Mesothelial cell of epicardium (in vitro differentiated cells): ENCODE results near the gene ZMAT5. TPM values are rescaled to one million over a fixed set of nuclear protein-coding genes. Genes with fewer than 3 reads are reported as not detected.

ENCODE experiments used
- DNase-seq, 2 experiments: peaks; one replicate each; pipeline ENCODE4 v3.0.0; 2021; ENCODE audit warnings: low spot score in 2 of 2; ENCODE audit not compliant: unreplicated experiment in 2 of 2
- H3K27ac Mint-ChIP-seq: 2 replicates; pipeline ENCODE4 v1.8.0; 2021; ENCODE audit warnings: mixed read lengths
- H3K27me3 Mint-ChIP-seq: 2 replicates; pipeline ENCODE4 v1.8.0; 2021; ENCODE audit warnings: low read depth, mixed read lengths
- H3K36me3 Mint-ChIP-seq: 2 replicates; pipeline ENCODE4 v1.8.0; 2021; ENCODE audit warnings: mixed read lengths
- H3K4me1 Mint-ChIP-seq: 2 replicates; pipeline ENCODE4 v1.8.0; 2021; ENCODE audit warnings: mixed read lengths
- H3K4me3 Mint-ChIP-seq: 2 replicates; pipeline ENCODE4 v1.8.0; 2021; ENCODE audit warnings: mild to moderate bottlenecking, moderate library complexity, mixed read lengths
- H3K9me3 Mint-ChIP-seq: 2 replicates; pipeline ENCODE4 v1.8.0; 2021; ENCODE audit warnings: mixed read lengths
- total RNA-seq: library from RNA; stranded (reverse); gene quantifications from 3 replicates; pipeline ENCODE4 v1.2.1, GENCODE V29; 2021
- TF ChIP-seq, protein P1 (sequence below): fragments of 200-600 bp; sonication (generic); IDR thresholded peaks from one replicate; pipeline ENCODE4 v1.5.0; 2021; ENCODE audit warnings: antibody characterized with exemption; ENCODE audit not compliant: unreplicated experiment

ZMAT5 gene
- total RNA-seq, 1 donor from 2014 or later = 17.1 TPM

DNA sequence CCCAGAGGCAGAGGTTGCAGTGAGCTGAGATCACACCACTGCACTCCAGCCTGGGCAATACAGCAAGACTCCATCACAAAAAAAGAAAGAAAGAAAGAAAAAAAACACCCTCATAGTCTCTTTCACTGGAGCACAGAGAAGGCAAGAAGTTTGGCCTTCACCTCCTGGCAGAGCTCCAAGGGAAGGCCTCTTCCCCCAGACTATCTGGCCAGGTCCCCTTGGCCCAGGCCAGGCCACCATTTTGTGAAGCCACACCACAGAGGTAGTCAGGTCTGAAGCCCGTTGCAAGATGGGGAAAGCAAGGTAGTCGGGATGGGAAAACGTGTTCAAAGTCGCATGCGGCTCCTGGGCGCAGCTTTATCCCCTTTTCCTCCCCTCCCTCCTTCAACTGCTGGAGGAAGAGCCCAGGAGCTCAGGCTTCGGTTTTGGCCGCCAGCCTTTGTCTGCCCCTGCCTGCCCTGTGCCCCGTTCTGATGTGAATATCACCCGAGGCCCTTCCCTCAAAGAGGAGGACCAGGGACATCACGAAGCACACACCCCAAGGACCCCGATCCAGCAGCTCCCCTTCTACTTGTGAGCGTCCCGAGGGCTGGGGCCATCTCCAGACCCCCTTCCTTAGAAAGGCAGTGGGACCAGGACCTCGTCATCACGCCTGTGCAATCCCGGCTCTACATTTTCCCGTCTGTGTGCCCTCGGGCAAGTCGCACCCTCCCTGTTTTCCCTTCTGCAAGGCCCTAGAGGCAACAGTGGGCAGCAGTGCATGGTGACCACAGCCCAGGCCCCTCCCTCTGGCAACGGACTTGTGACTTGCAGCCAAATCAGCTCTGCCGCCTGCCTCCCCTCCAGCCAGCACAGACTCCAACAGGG lies 29.3 kb downstream of the ZMAT5 start:
- no peak for DNase-seq
- Mint-ChIP-seq H3K36me3 (peaks cover 14% of the 10 kb centered on the region), H3K4me3 (no peak overlapping the region), H3K4me1 (peaks cover 5% of the 10 kb centered on the region), H3K27me3 (no peaks in the 10 kb centered on the region), H3K9me3 (no peaks in the 10 kb centered on the region), H3K27ac (no peak overlapping the region)
- TF ChIP-seq, protein P1, sequence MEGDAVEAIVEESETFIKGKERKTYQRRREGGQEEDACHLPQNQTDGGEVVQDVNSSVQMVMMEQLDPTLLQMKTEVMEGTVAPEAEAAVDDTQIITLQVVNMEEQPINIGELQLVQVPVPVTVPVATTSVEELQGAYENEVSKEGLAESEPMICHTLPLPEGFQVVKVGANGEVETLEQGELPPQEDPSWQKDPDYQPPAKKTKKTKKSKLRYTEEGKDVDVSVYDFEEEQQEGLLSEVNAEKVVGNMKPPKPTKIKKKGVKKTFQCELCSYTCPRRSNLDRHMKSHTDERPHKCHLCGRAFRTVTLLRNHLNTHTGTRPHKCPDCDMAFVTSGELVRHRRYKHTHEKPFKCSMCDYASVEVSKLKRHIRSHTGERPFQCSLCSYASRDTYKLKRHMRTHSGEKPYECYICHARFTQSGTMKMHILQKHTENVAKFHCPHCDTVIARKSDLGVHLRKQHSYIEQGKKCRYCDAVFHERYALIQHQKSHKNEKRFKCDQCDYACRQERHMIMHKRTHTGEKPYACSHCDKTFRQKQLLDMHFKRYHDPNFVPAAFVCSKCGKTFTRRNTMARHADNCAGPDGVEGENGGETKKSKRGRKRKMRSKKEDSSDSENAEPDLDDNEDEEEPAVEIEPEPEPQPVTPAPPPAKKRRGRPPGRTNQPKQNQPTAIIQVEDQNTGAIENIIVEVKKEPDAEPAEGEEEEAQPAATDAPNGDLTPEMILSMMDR = no peak

DNA sequence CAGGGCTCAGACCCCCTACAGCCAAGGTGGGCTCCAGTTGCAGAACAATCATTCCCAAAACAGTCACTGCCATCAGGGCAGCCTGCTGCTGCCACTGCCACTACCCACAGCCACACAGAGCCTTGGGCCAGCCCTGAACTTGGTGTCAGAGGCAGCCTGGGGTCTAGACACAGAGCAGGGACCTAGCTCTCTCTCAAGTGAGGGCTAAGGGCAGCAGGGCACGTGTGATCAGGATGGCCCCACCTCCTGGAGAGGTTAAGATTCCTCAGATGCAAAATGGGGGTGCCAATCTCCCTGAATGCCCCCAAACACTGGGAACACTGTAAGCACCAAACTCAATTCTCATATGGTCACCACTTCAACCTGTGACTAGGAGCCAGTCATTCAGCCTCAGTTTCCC lies 31.4 kb downstream of the ZMAT5 start:
- no peaks in the 10 kb centered on the region for H3K27me3 Mint-ChIP-seq
- H3K9me3 Mint-ChIP-seq = no peaks in the 10 kb centered on the region
- no peak overlapping the region for H3K4me3 Mint-ChIP-seq
- DNase-seq = no peak
- TF ChIP-seq, protein P1 = no peak
- H3K4me1 Mint-ChIP-seq = peaks cover 5% of the 10 kb centered on the region
- peaks cover 10% of the 10 kb centered on the region for H3K36me3 Mint-ChIP-seq
- H3K27ac Mint-ChIP-seq = no peak overlapping the region

DNA sequence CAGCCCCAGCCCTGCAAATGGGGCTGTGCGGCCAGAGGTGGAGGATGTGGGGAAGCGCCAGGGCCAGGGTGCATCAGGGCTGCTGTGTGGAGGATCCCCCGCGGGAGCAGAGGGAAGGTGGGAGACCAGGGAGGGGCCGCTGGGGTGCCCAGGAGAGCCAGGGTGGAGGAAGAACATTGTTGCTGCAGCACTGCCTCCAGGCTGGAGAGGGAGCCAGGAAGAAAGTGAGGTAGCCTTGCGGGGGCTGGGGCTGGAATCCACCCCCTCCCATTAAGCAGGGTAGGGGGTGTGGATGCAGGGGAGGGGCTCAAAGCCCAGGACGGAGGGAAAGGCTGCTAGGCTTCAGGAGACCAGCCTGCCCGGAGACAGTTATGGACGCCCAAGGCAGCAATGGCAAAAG lies 32.0 kb downstream of the ZMAT5 start:
- Mint-ChIP-seq H3K4me1 (peaks cover 5% of the 10 kb centered on the region), H3K27ac (no peak overlapping the region), H3K4me3 (no peak overlapping the region), H3K9me3 (no peaks in the 10 kb centered on the region), H3K36me3 (peaks cover 10% of the 10 kb centered on the region), H3K27me3 (no peaks in the 10 kb centered on the region)
- TF ChIP-seq, protein P1 = no peak
- no peak for DNase-seq

DNA sequence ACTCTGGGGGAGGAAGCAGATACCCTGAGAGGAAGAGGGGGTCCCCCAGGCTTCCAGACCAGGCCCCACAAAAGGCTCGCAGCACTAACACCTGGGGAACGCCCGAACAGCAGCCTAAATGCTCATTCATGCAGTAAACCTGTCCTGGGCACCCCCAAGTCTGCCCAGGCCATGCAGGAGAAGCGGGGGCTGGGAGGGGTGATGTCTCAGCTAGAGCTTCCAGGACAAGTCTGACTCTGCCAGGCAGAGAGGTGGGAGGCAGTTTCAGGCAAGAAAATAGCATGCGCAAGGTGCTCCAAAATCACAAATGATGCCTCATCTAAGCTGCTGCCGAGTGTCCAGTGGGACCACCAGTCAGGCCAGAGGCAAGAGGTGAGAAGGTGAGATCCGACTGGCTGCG lies 32.4 kb downstream of the ZMAT5 start:
- Mint-ChIP-seq H3K36me3 (peaks cover 10% of the 10 kb centered on the region), H3K27ac (no peak overlapping the region), H3K4me1 (peaks cover 5% of the 10 kb centered on the region), H3K4me3 (no peak overlapping the region), H3K9me3 (no peaks in the 10 kb centered on the region), H3K27me3 (no peaks in the 10 kb centered on the region)
- TF ChIP-seq, protein P1 = no peak
- DNase-seq = no peak

DNA sequence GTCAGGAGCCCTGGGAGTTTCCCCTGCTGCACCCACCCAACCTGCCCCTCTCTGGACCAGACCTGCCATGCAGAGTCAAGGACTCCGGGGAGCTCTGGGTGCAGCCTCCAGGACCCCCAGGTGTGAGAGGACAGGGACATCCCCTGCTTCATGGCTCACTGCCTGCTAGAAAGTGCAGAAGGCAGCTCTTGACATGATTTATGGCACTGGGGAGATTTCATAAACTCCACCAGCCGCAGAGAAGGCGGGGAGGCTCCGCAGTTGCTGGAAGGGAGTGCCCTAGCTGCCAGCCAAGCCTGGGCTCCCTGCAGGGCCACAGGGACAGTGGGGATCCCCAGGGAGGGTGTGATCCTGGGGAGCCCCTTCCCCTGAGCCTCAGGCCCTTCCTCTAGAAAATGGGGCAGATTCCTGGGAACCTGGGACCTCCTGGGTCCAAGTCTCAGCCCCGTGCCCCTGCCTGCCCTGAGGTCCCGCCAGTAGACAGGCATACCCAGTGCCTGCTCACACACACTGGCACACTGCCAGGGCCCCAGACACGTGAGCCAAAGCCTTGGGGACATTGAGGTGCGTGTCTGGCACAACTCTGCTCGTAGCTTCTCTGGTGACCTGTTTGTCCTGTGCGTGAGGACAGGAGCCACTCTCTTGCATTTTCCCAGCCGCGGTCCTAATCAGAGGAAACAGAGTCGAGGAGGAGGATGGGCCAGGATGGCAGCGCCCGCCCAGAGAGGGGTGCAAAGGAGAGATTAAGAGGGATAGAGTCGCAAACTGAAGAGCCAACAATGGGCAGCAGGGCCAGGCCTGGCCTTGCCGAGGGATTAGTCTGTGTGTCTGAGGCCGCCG lies 33.2 kb downstream of the ZMAT5 start:
- Mint-ChIP-seq H3K4me1 (peaks cover 5% of the 10 kb centered on the region), H3K36me3 (peaks cover 6% of the 10 kb centered on the region), H3K4me3 (no peak overlapping the region), H3K27ac (no peak overlapping the region), H3K9me3 (no peaks in the 10 kb centered on the region), H3K27me3 (no peaks in the 10 kb centered on the region)
- TF ChIP-seq, protein P1 = no peak
- DNase-seq = no peak
